HS-5 (cell line): Measurements from ENCODE around the gene CALHM1.
"Not testable (repeated sequence)": the region's sequence is repeated elsewhere in the genome, so short reads cannot be mapped to it uniquely, and the experiment has no call there.

ENCODE experiments used
- DNase-seq: peaks from one replicate; pipeline ENCODE4 v3.0.0-alpha.2; 2012; ENCODE audit warnings: low read depth

The CALHM1 gene

GRCh38 chr10:103486635-103487409 is 28.1 kb upstream of the CALHM1 start:
- not testable (repeated sequence) for DNase-seq

GRCh38 chr10:103481974-103482531 is 23.4 kb upstream of the CALHM1 start:
- peak; percentile 25 for DNase-seq

GRCh38 chr10:103480521-103480920 is 21.8 kb upstream of the CALHM1 start:
- DNase-seq = no peak

- no peak for DNase-seq
These were observed 20.4 kb upstream of the CALHM1 start, which contains the start of gene CALHM3 for GRCh38 chr10:103479135-103479534. CALHM3 (minus strand) TSS chr10:103479240; CDS start chr10:103479032, 208 bp downstream.

GRCh38 chr10:103478671-103479070 is 20.0 kb upstream of the CALHM1 start:
- DNase-seq = no peak

GRCh38 chr10:103476046-103476768 is 17.5 kb upstream of the CALHM1 start:
- no peak for DNase-seq

GRCh38 chr10:103475437-103475836 is 16.7 kb upstream of the CALHM1 start:
- DNase-seq = no peak

GRCh38 chr10:103474077-103474476 is 15.4 kb upstream of the CALHM1 start:
- no peak for DNase-seq

- DNase-seq = no peak
These were observed 14.6 kb upstream of the CALHM1 start for GRCh38 chr10:103473261-103473671.

GRCh38 chr10:103472005-103472404 is 13.3 kb upstream of the CALHM1 start:
- no peak for DNase-seq

- no peak for DNase-seq
These were observed 12.3 kb upstream of the CALHM1 start for GRCh38 chr10:103470761-103471653.

GRCh38 chr10:103469201-103469600 is 10.5 kb upstream of the CALHM1 start:
- DNase-seq = no peak

GRCh38 chr10:103467406-103467805 is 8.7 kb upstream of the CALHM1 start:
- no peak for DNase-seq

- no peak for DNase-seq
These were observed 8.0 kb upstream of the CALHM1 start for GRCh38 chr10:103466734-103467133.

GRCh38 chr10:103465411-103466179 is 6.9 kb upstream of the CALHM1 start:
- no peak for DNase-seq

GRCh38 chr10:103463499-103463898 is 4.8 kb upstream of the CALHM1 start:
- DNase-seq = no peak

GRCh38 chr10:103459615-103460014 is 915 bp upstream of the CALHM1 start:
- DNase-seq = no peak

GRCh38 chr10:103457896-103458583 is 660 bp downstream of the CALHM1 start:
- DNase-seq = no peak

- DNase-seq = no peak
These were observed 1.5 kb downstream of the CALHM1 start for GRCh38 chr10:103457176-103457712.

- DNase-seq = no peak
These were observed 2.5 kb downstream of the CALHM1 start for GRCh38 chr10:103456074-103456660.
